Fibroblast of lung (primary cell): ENCODE measurements around the gene KCNE2. TPM values are rescaled to one million over a fixed set of nuclear protein-coding genes. Genes with fewer than 3 reads are reported as not detected.
"Not testable (repeated sequence)": the region's sequence is repeated elsewhere in the genome, so short reads cannot be mapped to it uniquely, and the experiment has no call there.

Experiments used
- DNase-seq, 2 donors: peaks; one replicate each; pipeline versions ENCODE4 v3.0.0 to v3.0.0-alpha.2; 2010; ENCODE audit warnings: low read depth in 2 of 2
- H2AFZ ChIP-seq: 2 replicates; pipeline ENCODE4 v1.5.1; 2012; ENCODE audit warnings: low read length, control low read depth, inconsistent platforms
- H3K27ac ChIP-seq: 2 replicates; pipeline ENCODE4 v1.5.1; 2011; ENCODE audit warnings: low read length, control low read depth; ENCODE audit not compliant: insufficient read depth
- H3K27me3 ChIP-seq: 2 replicates; pipeline ENCODE4 v1.5.1; 2011; ENCODE audit warnings: mild to moderate bottlenecking, low read length; ENCODE audit not compliant: control insufficient read depth, insufficient read depth
- H3K36me3 ChIP-seq: 2 replicates; pipeline ENCODE4 v1.5.1; 2011; ENCODE audit warnings: low read length; ENCODE audit not compliant: control insufficient read depth, insufficient read depth
- H3K4me1 ChIP-seq: 2 replicates; pipeline ENCODE4 v1.5.1; 2011; ENCODE audit warnings: low read length; ENCODE audit not compliant: control insufficient read depth, insufficient read depth; ENCODE audit errors: extremely low read depth
- H3K4me2 ChIP-seq: 2 replicates; pipeline ENCODE4 v1.5.1; 2011; ENCODE audit warnings: low read length, control low read depth; ENCODE audit not compliant: insufficient read depth; ENCODE audit errors: extremely low read depth
- H3K4me3 ChIP-seq, 4 experiments: fragments of 200-600 bp in 1 of 4; sonication (generic) in 1 of 4; replicated peaks in 1 of 4; 2 replicates each; pipeline ENCODE4 v1.5.1; 2011 to 2016; ENCODE audit warnings: low read length in 4 of 4, low read depth in 3 of 4, mild to moderate bottlenecking in 3 of 4, control low read depth in 2 of 4, inconsistent platforms in 1 of 4, mixed read lengths in 1 of 4; ENCODE audit not compliant: insufficient read depth in 1 of 4; ENCODE audit errors: control extremely low read depth in 1 of 4
- H3K79me2 ChIP-seq: 2 replicates; pipeline ENCODE4 v1.5.1; 2012; ENCODE audit warnings: mild to moderate bottlenecking, low read length, inconsistent platforms; ENCODE audit not compliant: control insufficient read depth, insufficient read depth
- H3K9ac ChIP-seq: 2 replicates; pipeline ENCODE4 v1.5.1; 2011; ENCODE audit warnings: mild to moderate bottlenecking, low read length, control low read depth; ENCODE audit not compliant: insufficient read depth
- H3K9me3 ChIP-seq: 2 replicates; pipeline ENCODE4 v1.5.1; 2012; ENCODE audit warnings: low read depth, low read length; ENCODE audit not compliant: control insufficient read depth, insufficient read depth
- H4K20me1 ChIP-seq: 2 replicates; pipeline ENCODE4 v1.5.1; 2011; ENCODE audit warnings: low read length; ENCODE audit not compliant: control insufficient read depth, insufficient read depth; ENCODE audit errors: extremely low read depth
- polyA plus RNA-seq, 2 donors: library from polyadenylated mRNA; depleted of rRNA in 1 of 2; stranded (reverse) in 1 of 2; unstranded in 1 of 2; fragments of >200 nt; gene quantifications; 2 replicates each; pipeline ENCODE4 v1.2.1, GENCODE V29; 2011 to 2012; ENCODE audit warnings: missing spikeins in 1 of 2
- total RNA-seq: library from RNA; depleted of rRNA; stranded (reverse); fragments of >200 nt; gene quantifications from 2 replicates; pipeline ENCODE4 v1.2.1, GENCODE V29; 2014

KCNE2 gene
- total and polyA plus RNA-seq, 2 donors (not counting 1 experiment from before 2014, with no cell fraction given) = 0.17 TPM; not detected in 1

GRCh38 chr21:34383138-34383537 is 19.3 kb downstream of the KCNE2 start:
- not testable (repeated sequence) for H3K27ac ChIP-seq, H3K4me1 ChIP-seq, H3K9ac ChIP-seq, H3K79me2 ChIP-seq, H3K4me3 ChIP-seq, H4K20me1 ChIP-seq, H2AFZ ChIP-seq, H3K36me3 ChIP-seq, H3K27me3 ChIP-seq, H3K9me3 ChIP-seq, DNase-seq, H3K4me2 ChIP-seq

GRCh38 chr21:34383724-34384415 is 20.1 kb downstream of the KCNE2 start:
- H3K36me3 ChIP-seq, H4K20me1 ChIP-seq, H3K79me2 ChIP-seq, H3K27ac ChIP-seq, H3K4me2 ChIP-seq, H3K9ac ChIP-seq, H3K9me3 ChIP-seq, H3K4me3 ChIP-seq, H3K27me3 ChIP-seq, H2AFZ ChIP-seq, H3K4me1 ChIP-seq, DNase-seq: not testable (repeated sequence)

GRCh38 chr21:34400522-34400921 is 36.7 kb downstream of the KCNE2 start:
- H3K4me2 ChIP-seq, DNase-seq, H3K9me3 ChIP-seq, H3K9ac ChIP-seq, H3K27me3 ChIP-seq, H2AFZ ChIP-seq, H3K4me1 ChIP-seq, H3K36me3 ChIP-seq, H3K79me2 ChIP-seq, H3K27ac ChIP-seq, H3K4me3 ChIP-seq, H4K20me1 ChIP-seq: not testable (repeated sequence)

- not testable (repeated sequence) for H4K20me1 ChIP-seq, H3K4me1 ChIP-seq, H3K36me3 ChIP-seq, H3K4me2 ChIP-seq, H3K4me3 ChIP-seq, H3K27ac ChIP-seq, H3K9me3 ChIP-seq, H3K27me3 ChIP-seq, H2AFZ ChIP-seq, H3K9ac ChIP-seq, DNase-seq, H3K79me2 ChIP-seq
Observed at GRCh38 chr21:34404742-34405141, 40.9 kb downstream of the KCNE2 start.

GRCh38 chr21:34405686-34406085 is 41.9 kb downstream of the KCNE2 start:
- not testable (repeated sequence) for H3K9me3 ChIP-seq, H3K79me2 ChIP-seq, H3K4me3 ChIP-seq, H2AFZ ChIP-seq, H4K20me1 ChIP-seq, H3K4me1 ChIP-seq, DNase-seq, H3K9ac ChIP-seq, H3K4me2 ChIP-seq, H3K27me3 ChIP-seq, H3K36me3 ChIP-seq, H3K27ac ChIP-seq

- H3K9me3 ChIP-seq, H3K4me3 ChIP-seq, H4K20me1 ChIP-seq, DNase-seq, H3K4me1 ChIP-seq, H3K27me3 ChIP-seq, H3K9ac ChIP-seq, H3K36me3 ChIP-seq, H2AFZ ChIP-seq, H3K79me2 ChIP-seq, H3K4me2 ChIP-seq, H3K27ac ChIP-seq: not testable (repeated sequence)
Observed at GRCh38 chr21:34406102-34406501, 42.3 kb downstream of the KCNE2 start.

GRCh38 chr21:34406676-34407075 is 42.9 kb downstream of the KCNE2 start:
- H3K4me2 ChIP-seq, H3K9me3 ChIP-seq, H3K27ac ChIP-seq, H3K4me3 ChIP-seq, H3K9ac ChIP-seq, H2AFZ ChIP-seq, H4K20me1 ChIP-seq, DNase-seq, H3K36me3 ChIP-seq, H3K27me3 ChIP-seq, H3K4me1 ChIP-seq, H3K79me2 ChIP-seq: not testable (repeated sequence)
